Measurements from ENCODE around the gene RCSD1. TPM values are rescaled to one million over a fixed set of nuclear protein-coding genes. Genes with fewer than 3 reads are reported as not detected.

The RCSD1 gene
- total and polyA plus RNA-seq, 2 of the 13 experiments (the other 11 are each of a cell fraction or from before 2014, with no cell fraction given), result not detected

GRCh38 chr1:167656657-167657056 is 26.6 kb downstream of the RCSD1 start:
- ChIA-PET POLR2A (no interaction called here), CTCF (ENCODE audit: low intra/inter-chr PET ratio, low total read pairs) (no interaction called here)

More at GRCh38 chr1:167656657-167657056, 26.6 kb downstream of the RCSD1 start:
- TF ChIP-seq RFXANK (CRISPR knock-in tag; IDR thresholded peaks at IDR 0.05) (no peak), GTF2F1 (IDR thresholded peaks at IDR 0.05; ENCODE audit: low read length) (no peak), MEIS1 (CRISPR knock-in tag; IDR thresholded peaks at IDR 0.05; ENCODE audit: borderline replicate concordance) (no peak), PRDM15 (CRISPR knock-in tag; IDR thresholded peaks at IDR 0.05) (no peak), ZNF747 (CRISPR knock-in tag; IDR thresholded peaks at IDR 0.05; ENCODE audit: borderline replicate concordance) (no peak), FOXO4 (CRISPR knock-in tag; conservative IDR thresholded peaks at IDR 0.05) (no peak), TCF7 (IDR thresholded peaks at IDR 0.05; ENCODE audit: low read depth) (no peak), ZNF407 (CRISPR knock-in tag; IDR thresholded peaks at IDR 0.05; ENCODE audit: not compliant biosample characterization) (no peak), HMGA1 (CRISPR knock-in tag; conservative IDR thresholded peaks at IDR 0.05) (no peak), MAFF (IDR thresholded peaks at IDR 0.05; ENCODE audit: low read depth, low read length) (no peak), HIVEP1 (CRISPR knock-in tag; IDR thresholded peaks at IDR 0.05) (no peak)
- H3K27ac ChIP-seq (ENCODE audit: extremely low read length, insufficient read depth, low read length), result no peak overlapping the region
- intact Hi-C loops (cut with micrococcal nuclease; ENCODE audit: unreplicated experiment), result no loop called here
- no peak overlapping the region for H3K4me3 ChIP-seq (replicated peaks in 1 of 3; ENCODE audit: insufficient read depth in 1 of 3, low read depth in 2 of 3, low read length in 3 of 3)
- no peaks in the 10 kb centered on the region for H4K20me1 ChIP-seq (ENCODE audit: insufficient read depth, low read length)
- peaks cover 0 to 17% of the 10 kb centered on the region in 2 experiments; a peak in 3 of 5 replicates for H3K27me3 ChIP-seq (ENCODE audit: control insufficient read depth in 1 of 2, insufficient read depth in 2 of 2, low read length in 2 of 2)
- no peak overlapping the region for H2AFZ ChIP-seq (ENCODE audit: low read length)
- H3K79me2 ChIP-seq (ENCODE audit: insufficient read depth, low read length), result no peaks in the 10 kb centered on the region
- no peak overlapping the region for H3K9ac ChIP-seq (ENCODE audit: insufficient read depth, low read depth, low read length)
- DNase-seq (ENCODE audit: low spot score), result no peak
- no peak for FAIRE-seq
- no peak for ATAC-seq
- BruUV-seq (replicated peaks), result no TSS peak
- 0% methylated on average over 1 of the region's 2 CpGs for WGBS (ENCODE audit: low lambda C conversion rate)
- no peaks in the 10 kb centered on the region for H3K36me3 ChIP-seq (replicated peaks in 1 of 2; ENCODE audit: control insufficient read depth in 1 of 2, insufficient read depth in 2 of 2, low read length in 2 of 2)
- no peaks in the 10 kb centered on the region for H3K4me1 ChIP-seq (ENCODE audit: insufficient read depth, low read length)
- in situ Hi-C loops (cut with HindIII; ENCODE audit: extremely low pct_ligation_motif_present, low pct_unique_long_range_greater_than_20kb), result no loop called here
- H3K4me2 ChIP-seq (ENCODE audit: low read depth, low read length), result no peak overlapping the region
- H3K9me3 ChIP-seq (ENCODE audit: low read length), result no peaks in the 10 kb centered on the region
